ENCODE measurements around the gene LAMB4. TPM values are rescaled to one million over a fixed set of nuclear protein-coding genes. Genes with fewer than 3 reads are reported as not detected.

The LAMB4 gene
- total RNA-seq, 1 donor from 2014 or later: 1.1 TPM

- H3K9me3 Mint-ChIP-seq (ENCODE audit: unreplicated experiment): no peaks in the 10 kb centered on the region
- H3K27ac Mint-ChIP-seq (ENCODE audit: unreplicated experiment): no peak overlapping the region
- DNase-seq (ENCODE audit: low spot score): no peak
- no peaks in the 10 kb centered on the region for H3K36me3 Mint-ChIP-seq (ENCODE audit: low read depth, unreplicated experiment)
- no peaks in the 10 kb centered on the region for H3K27me3 Mint-ChIP-seq (ENCODE audit: unreplicated experiment)
- peaks cover 13% of the 10 kb centered on the region for H3K4me1 Mint-ChIP-seq (ENCODE audit: unreplicated experiment)
- TF ChIP-seq CTCF (IDR thresholded peaks at IDR 0.05; ENCODE audit: unreplicated experiment): no peak
- H3K4me3 Mint-ChIP-seq (ENCODE audit: unreplicated experiment): no peak overlapping the region
These were observed 58.0 kb downstream of the LAMB4 start for GRCh38 chr7:108072116-108072515.

DNA sequence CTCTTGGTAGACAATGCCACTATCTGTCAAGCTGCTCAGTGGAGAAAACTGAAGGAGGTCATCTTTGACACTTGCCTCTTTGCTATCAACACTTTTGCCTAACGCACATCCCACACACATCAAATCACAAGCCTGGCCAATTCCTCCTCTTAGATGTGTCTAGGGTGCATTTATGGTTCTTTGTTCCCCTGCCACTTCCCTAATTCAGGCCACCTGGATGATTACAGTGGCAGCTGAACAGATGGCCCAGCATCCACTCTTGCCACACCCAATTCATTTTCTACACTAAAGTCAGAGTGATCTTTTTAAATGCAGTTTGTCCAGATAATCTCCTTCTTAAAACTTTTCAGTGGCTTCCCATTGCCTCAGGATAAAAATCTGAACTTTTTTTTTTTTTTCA is 58.6 kb downstream of the LAMB4 start:
- no peak for TF ChIP-seq CTCF (IDR thresholded peaks at IDR 0.05; ENCODE audit: unreplicated experiment)
- no peak for DNase-seq (ENCODE audit: low spot score)
- no peaks in the 10 kb centered on the region for H3K36me3 Mint-ChIP-seq (ENCODE audit: low read depth, unreplicated experiment)
- no peak overlapping the region for H3K4me3 Mint-ChIP-seq (ENCODE audit: unreplicated experiment)
- peaks cover 12% of the 10 kb centered on the region for H3K4me1 Mint-ChIP-seq (ENCODE audit: unreplicated experiment)
- H3K9me3 Mint-ChIP-seq (ENCODE audit: unreplicated experiment): no peaks in the 10 kb centered on the region
- H3K27ac Mint-ChIP-seq (ENCODE audit: unreplicated experiment): no peak overlapping the region
- no peaks in the 10 kb centered on the region for H3K27me3 Mint-ChIP-seq (ENCODE audit: unreplicated experiment)

DNA sequence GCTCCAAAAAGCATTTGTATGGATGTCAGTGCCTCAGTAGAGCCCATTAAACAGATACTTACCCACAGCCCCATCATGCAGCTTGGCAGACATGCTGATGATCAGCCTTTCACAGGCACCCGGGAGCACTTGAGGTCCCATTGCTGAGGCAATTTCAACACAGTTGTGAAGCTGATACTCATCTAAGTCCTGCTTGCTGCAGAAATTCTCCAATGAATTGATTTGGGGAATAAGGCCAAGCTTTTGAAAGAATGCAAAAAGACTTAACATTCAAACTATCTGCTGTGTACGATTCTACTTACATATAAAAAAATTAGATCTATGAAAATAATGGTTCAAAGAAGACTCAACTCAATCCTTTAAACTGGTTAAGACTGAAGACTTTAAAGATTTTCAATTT is 60.5 kb downstream of the LAMB4 start:
- TF ChIP-seq CTCF (IDR thresholded peaks at IDR 0.05; ENCODE audit: unreplicated experiment): no peak

DNA sequence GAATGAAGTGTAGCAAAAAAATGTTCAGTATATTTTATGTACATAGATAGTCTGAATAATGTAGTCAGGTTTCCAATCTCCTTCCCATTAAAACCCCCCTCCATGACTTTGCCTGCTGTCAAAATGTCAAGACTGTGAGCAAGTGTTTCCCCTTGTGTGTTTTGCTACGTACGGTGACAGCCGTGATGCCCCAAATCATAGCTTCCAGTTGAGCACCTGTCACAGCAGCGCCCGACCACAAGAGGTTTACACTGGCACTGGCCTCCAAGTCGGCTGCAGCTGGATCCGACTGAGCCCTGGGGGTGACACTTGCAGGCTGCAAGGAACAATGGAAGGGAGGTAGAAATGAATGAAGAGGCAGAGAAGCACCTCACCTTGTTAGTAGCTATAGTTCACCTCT is 62.3 kb downstream of the LAMB4 start:
- no peak overlapping the region for H3K4me3 Mint-ChIP-seq (ENCODE audit: unreplicated experiment)
- peaks cover 10% of the 10 kb centered on the region for H3K4me1 Mint-ChIP-seq (ENCODE audit: unreplicated experiment)
- peak overlapping the region; percentile 9 for H3K27ac Mint-ChIP-seq (ENCODE audit: unreplicated experiment)
- no peak for TF ChIP-seq CTCF (IDR thresholded peaks at IDR 0.05; ENCODE audit: unreplicated experiment)
- H3K36me3 Mint-ChIP-seq (ENCODE audit: low read depth, unreplicated experiment): no peaks in the 10 kb centered on the region
- no peaks in the 10 kb centered on the region for H3K9me3 Mint-ChIP-seq (ENCODE audit: unreplicated experiment)
- no peak for DNase-seq (ENCODE audit: low spot score)
- no peaks in the 10 kb centered on the region for H3K27me3 Mint-ChIP-seq (ENCODE audit: unreplicated experiment)

More for the DNA sequence above, 60.5 kb downstream of the LAMB4 start:
- Mint-ChIP-seq H3K9me3 (ENCODE audit: unreplicated experiment) (no peaks in the 10 kb centered on the region), H3K27me3 (ENCODE audit: unreplicated experiment) (no peaks in the 10 kb centered on the region), H3K4me3 (ENCODE audit: unreplicated experiment) (no peak overlapping the region), H3K36me3 (ENCODE audit: low read depth, unreplicated experiment) (no peaks in the 10 kb centered on the region), H3K4me1 (ENCODE audit: unreplicated experiment) (peaks cover 10% of the 10 kb centered on the region), H3K27ac (ENCODE audit: unreplicated experiment) (no peak overlapping the region)
- DNase-seq (ENCODE audit: low spot score): no peak

- Mint-ChIP-seq H3K4me1 (ENCODE audit: unreplicated experiment) (peaks cover 10% of the 10 kb centered on the region), H3K27ac (ENCODE audit: unreplicated experiment) (no peak overlapping the region), H3K36me3 (ENCODE audit: low read depth, unreplicated experiment) (no peaks in the 10 kb centered on the region), H3K27me3 (ENCODE audit: unreplicated experiment) (no peaks in the 10 kb centered on the region), H3K9me3 (ENCODE audit: unreplicated experiment) (no peaks in the 10 kb centered on the region), H3K4me3 (ENCODE audit: unreplicated experiment) (no peak overlapping the region)
- DNase-seq (ENCODE audit: low spot score): no peak
- TF ChIP-seq CTCF (IDR thresholded peaks at IDR 0.05; ENCODE audit: unreplicated experiment): no peak
These were observed 63.7 kb downstream of the LAMB4 start for GRCh38 chr7:108066486-108066885.
